NCI-H1694 (cell line): ENCODE data around the gene CLSTN2.

Source experiments
- DNase-seq: peaks from one replicate; lab custom pipeline; 2025; lab: John Stamatoyannopoulos, UW

CLSTN2 gene

DNA sequence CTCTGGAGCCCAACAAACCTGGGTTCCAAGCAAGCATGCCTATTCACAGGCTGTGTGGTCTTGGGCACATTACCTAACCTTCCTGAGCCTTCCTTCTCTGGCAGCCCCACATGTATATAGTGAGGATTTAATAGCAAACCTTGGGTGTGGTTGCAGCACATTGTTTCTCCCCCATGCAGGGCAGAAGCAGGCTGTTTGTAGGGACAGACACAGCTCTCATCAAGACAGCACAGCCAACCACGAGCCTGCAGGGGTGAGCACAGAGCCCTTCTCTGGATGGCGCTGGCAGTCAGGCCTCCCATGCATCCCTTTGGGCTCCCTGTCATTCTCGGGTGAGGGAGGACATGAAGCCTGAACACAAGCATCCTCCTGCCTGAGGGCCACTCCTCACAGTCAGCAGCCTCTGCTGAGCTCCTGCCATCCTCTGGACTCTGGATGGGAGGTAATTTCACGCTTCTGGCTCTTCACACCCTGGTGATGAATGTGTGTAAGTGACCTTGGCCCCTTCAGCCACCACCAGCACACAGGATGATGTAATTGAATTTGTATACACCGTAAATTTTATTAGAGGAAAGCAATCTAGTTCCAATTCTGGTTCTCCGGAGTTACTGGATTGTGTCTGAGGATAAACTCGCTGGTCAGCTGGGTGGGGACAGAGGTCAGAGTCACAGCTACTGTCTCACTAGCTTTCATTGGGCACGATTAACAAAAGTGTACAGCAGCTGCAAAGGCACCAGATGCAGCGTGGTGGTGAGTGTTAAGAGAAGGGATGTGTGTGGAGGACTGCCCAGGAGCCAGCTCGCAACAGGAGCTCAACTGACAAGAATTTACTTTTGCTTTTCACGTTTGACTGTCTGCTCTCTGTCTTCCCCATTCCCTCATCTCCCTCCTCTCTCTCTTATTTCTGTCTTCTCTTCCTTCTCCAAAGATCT, 118.1 kb downstream of the CLSTN2 start:
- no peak for DNase-seq

DNA sequence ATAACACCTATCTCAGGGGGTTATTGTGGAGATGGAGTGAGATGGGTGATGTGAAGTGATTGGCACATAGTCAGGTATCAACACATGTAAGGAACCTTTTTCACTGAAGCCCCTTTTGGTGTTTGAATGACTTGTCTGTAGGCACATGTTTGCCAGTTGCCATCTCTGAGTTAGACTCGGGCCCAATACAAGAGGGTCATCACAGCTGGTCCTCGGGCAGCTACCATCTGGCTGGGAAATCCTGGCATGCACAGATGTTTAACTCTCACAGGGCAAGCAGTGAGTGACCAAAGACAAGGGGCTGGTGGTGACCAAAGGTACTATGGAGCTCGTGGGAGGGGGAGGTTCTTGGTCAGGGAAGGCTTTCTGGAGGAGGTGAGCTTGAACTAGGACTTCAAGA, 118.8 kb downstream of the CLSTN2 start:
- no peak for DNase-seq

DNA sequence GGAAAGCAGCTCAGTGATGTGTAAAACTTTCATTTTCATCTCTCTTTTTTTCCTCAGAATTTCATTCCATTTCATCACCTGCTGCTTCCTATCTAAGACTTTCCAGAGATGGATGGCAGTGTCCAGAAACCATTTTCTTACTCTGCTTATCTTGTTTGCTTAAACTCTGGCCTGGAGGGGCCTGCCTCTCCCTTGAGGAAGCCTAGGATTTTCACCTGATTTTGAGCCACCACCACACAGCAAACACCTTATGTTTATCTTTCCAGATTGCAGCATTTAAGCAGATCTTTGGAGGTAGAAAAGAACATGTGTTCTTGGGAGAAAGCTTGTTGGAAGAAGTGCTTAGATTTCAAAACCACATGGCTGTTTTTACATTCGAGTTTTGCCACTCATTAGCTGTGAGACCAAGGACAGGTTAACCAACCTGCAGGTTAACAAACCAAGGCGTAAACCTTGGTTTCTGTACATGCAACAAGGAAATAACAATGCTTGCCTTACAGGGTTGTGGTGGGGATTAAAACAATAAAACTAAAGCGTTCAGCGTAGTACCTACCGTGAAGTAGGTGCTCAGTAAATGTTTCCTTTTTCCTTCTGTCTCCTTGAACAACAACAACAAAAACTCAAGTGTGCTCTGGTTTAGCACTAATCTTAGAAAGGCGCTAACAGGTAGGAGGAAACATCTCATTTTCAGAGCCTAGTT, 120.3 kb downstream of the CLSTN2 start:
- no peak for DNase-seq

DNA sequence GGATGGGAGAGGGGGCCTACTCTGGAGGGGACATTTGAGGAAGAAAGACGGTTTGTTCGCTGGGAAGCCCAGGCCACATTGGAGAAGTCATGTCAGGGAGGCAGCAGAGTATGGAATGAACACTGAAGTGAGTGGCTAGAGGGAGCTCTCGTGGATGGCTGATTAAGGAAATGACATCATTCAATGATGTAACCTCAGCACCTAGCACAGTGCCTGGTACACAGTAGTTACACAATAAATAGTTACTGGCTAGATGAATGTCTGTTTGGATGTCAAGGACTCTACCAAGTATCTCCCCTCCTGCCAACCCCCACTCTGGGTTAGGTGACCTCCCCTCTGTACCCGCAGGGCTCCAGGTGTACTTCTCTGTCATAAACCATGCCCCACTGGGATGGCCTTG, 121.1 kb downstream of the CLSTN2 start:
- DNase-seq: no peak

GRCh38 chr3:140061211-140061610, 126.2 kb downstream of the CLSTN2 start:
- DNase-seq: no peak

DNA sequence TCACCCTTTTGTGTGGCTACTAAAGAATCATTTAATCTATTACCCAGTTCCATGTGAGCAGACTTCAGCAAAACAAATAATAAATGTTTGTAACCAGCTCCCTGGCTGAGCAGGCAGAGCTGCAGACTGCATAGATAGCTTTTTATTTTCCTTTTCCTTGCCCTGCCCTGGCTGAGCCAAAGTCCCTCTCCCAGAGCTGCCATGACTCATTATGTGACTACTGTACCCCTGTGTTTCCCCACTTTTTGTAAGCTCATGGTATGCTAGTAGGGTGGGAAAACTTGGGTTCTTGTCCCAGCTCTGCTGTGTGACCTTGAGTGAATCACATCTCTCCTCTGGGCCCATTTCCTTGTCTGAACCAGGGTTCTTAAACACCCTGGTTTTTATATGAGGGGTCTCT, 127.5 kb downstream of the CLSTN2 start:
- DNase-seq: no peak

GRCh38 chr3:140067487-140067886, 132.5 kb downstream of the CLSTN2 start:
- DNase-seq: no peak

DNA sequence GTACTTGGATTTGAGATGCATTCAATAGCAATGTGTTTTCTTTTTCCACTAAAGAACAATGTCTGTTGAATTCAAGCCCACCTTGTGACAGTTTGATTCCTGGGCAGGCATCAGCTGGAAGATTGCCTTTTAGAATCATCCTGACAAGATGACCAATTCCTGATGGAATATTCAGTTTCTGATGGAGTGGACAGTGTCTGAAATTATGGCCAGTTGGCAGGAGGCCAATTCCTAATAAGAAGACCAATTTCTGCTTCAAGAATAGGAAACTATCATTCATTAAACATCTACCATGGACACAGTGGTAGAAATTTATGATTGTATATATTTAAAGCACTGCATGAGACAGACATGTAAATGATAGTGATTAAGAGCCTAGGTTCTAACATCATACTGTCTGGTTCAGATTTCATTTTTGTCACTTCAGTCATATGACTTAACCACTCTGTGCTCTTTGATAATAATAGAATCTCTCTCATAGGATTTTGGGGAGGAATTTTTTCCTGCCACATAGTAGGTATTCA, 133.6 kb downstream of the CLSTN2 start:
- DNase-seq: no peak

DNA sequence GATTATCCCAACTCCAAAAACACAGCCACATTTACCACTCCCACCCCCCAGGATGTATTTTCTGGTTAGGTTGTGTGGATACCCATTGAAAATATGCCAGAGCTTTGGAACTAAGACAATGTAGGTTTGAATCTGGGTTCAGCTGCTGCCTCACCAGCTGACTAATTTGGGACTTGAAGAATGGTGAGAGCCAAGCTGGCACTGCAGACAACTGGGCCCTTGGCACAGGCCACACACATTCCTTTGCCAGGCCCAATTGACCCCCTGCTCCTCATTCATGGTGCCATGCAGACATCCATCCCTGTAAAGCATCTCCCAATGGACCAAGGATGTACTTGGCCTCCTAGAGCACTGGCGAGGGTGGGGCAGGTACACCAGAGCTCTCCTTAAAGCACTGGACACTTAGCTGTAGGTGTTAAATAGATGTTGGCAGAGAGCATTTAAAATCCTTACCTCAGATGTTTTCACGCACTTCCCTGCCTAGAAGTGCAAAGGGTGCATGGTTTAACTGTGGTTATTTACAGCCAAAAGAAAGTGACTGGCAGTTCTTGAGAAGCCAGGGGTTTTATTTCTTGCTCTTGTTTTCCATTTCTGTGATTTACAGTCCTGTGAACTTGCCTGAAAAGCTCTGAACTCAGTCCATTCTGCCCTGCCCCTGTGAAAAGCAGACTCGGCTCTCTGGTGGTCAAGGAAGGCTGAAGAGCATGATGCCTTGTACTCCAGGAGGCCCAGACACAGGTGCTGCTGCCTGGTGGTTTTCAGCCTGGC, 138.5 kb downstream of the CLSTN2 start:
- no peak for DNase-seq

- no peak for DNase-seq
Observed at GRCh38 chr3:140076552-140076951, 141.6 kb downstream of the CLSTN2 start.

DNA sequence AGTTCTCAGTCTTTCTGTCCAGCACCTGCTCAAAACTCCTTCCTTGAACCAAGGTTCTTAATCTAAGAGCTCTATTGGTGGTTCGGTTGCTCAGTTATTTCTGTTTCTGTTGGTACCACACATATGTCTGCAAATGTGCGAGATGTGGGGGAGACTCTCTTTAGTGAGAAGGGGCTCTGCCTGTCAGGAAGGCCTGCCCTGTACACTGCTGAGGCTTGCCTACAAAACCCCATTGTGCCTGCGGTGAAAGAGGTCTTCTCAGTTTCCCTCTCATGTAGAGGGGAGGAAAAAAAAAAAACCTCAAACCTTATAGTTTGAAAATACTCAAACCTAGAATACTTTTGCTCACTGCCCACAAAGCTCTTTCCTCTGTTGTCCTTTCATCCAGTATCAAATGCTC, 142.4 kb downstream of the CLSTN2 start:
- DNase-seq: no peak

- no peak for DNase-seq
Observed at GRCh38 chr3:140078343-140078742, 143.4 kb downstream of the CLSTN2 start.

- DNase-seq: no peak
Observed at GRCh38 chr3:140078940-140079339, 144.0 kb downstream of the CLSTN2 start.

GRCh38 chr3:140081887-140082286, 146.9 kb downstream of the CLSTN2 start:
- DNase-seq: no peak

DNA sequence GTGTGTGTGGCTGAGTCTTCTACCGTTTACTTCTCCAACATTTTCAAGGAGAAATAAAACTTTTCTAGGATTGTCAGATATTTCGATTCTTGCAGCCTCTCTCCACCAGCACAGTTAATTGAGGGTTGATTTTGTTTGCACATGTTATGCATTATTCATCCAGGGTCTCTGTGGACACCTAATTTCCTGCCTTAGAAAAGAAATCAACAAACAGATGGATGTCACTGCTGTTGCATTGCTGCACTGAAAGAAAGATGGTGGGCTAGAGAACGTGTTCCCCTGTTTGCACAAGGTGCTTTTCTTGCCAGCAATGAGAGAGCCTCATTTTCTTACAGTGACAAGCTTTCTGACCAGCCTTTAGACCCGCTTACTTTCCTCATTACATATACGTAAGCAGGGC, 150.0 kb downstream of the CLSTN2 start:
- peak; percentile 35 for DNase-seq

GRCh38 chr3:140086642-140087041, 151.7 kb downstream of the CLSTN2 start:
- DNase-seq: no peak

GRCh38 chr3:140088058-140088457, 153.1 kb downstream of the CLSTN2 start:
- no peak for DNase-seq

- DNase-seq: no peak
Observed at GRCh38 chr3:140088513-140088912, 153.5 kb downstream of the CLSTN2 start.

DNA sequence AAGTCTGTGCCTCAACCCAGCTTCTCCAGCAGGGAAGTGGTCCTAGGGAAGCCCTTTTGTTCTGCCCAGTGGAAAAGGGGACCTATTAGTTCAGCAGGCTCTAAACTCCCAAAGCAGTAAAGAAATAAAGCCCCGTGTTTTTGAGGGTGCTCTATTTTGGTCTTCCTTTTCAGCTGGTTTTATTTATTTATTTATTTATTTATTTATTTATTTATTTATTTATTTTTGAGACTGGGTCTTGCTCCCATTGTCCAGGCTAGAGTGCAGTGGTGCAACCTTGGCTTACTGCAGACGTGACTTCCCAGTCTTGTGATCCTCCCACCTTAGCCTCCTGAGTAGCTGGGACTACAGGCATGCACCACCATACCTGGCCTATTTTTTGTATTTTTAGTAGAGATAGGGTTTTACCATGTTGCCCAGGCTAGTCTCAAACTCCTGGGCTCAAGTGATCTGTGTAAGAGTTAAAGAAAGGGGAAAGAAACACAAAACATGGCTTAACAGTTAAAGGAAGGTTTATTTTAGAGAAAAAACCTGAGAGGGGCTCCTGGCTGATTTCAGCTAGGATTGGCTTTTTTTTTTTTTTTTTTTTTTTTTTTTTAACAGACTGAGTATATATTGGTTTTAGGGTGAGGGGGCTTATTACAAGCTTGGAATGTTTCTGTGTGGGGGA, 154.6 kb downstream of the CLSTN2 start:
- no peak for DNase-seq

- DNase-seq: no peak
Observed at GRCh38 chr3:140091143-140091542, 156.2 kb downstream of the CLSTN2 start.

DNA sequence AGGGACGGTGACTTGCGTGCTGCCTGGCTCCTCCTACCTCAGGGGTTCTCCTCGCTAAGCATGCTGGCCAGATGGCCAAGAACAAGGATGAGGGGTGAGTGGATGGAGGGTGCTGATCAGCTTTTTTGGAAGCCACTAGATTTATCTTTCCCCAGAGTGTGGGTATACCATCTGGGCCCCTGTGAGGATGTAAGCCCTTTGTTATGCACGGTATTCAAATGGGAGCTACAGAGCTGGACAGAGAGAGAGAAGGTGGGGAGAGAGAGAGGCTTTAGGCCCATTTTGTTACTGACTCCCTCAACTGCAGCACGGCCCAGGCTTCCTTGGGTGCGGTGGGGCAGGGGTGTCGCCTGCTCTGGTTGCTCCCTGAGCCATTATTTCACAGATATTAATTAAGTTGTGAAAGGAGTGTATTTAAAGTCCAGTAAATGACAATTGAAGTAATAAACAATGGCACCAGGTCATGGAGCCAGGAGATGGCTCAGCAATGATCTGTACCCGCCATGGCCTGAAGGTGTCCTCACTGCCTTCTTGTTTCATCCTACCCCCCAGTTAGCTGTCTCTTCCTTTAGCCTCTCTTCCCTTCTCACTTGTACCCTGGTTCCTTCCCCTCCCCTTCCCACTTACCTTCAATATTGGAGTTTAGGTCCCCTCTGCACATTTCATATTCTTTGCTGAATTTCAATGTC, 158.0 kb downstream of the CLSTN2 start:
- DNase-seq: peak; percentile 43
